Subcutaneous abdominal adipose tissue (tissue), 5 donors: ENCODE results near the gene ZC3H18.
"Not testable (repeated sequence)": the region's sequence is repeated elsewhere in the genome, so short reads cannot be mapped to it uniquely, and the experiment has no call there.

Source experiments
- H3K27ac ChIP-seq: one replicate; pipeline ENCODE4 v1.7.0; 2013; ENCODE audit warnings: low read depth, mild to moderate bottlenecking, inconsistent platforms, low read length, moderate library complexity
- H3K27me3 ChIP-seq, 5 donors: one replicate each; pipeline ENCODE4 v1.7.0; 2013; ENCODE audit warnings: low read length in 5 of 5, inconsistent platforms in 1 of 5; ENCODE audit not compliant: control insufficient read depth in 5 of 5, insufficient read depth in 4 of 5
- H3K36me3 ChIP-seq, 5 donors: one replicate each; pipeline ENCODE4 v1.7.0; 2013; ENCODE audit warnings: low read length in 5 of 5; ENCODE audit not compliant: control insufficient read depth in 5 of 5, insufficient read depth in 5 of 5
- H3K4me1 ChIP-seq, 5 donors: one replicate each; pipeline ENCODE4 v1.7.0; 2013; ENCODE audit warnings: low read length in 5 of 5, mild to moderate bottlenecking in 3 of 5, moderate library complexity in 1 of 5; ENCODE audit not compliant: control insufficient read depth in 5 of 5, insufficient read depth in 5 of 5
- H3K4me3 ChIP-seq, 5 donors: one replicate each; pipeline ENCODE4 v1.7.0; 2013; ENCODE audit warnings: low read length in 5 of 5, low read depth in 1 of 5
- H3K9ac ChIP-seq, 5 donors: one replicate each; pipeline ENCODE4 v1.7.0; 2013; ENCODE audit warnings: low read length in 5 of 5, mild to moderate bottlenecking in 4 of 5, moderate library complexity in 3 of 5
- H3K9me3 ChIP-seq, 5 donors: one replicate each; pipeline ENCODE4 v1.7.0; 2013; ENCODE audit warnings: low read length in 5 of 5; ENCODE audit not compliant: control insufficient read depth in 5 of 5
- donor health status: healthy.
- donor health status: healthy.
- donor health status: healthy.
- donor health status: healthy.
- donor health status: healthy.

ZC3H18 gene

GRCh38 chr16:88600539-88600896, 30.3 kb downstream of the ZC3H18 start:
- peaks cover 2 to 27% (median 15%) of the 10 kb centered on the region in 5 donors for H3K4me1 ChIP-seq
- peaks cover 0 to 58% (median 48%) of the 10 kb centered on the region in 5 donors for H3K36me3 ChIP-seq
- no peak overlapping the region for H3K4me3 ChIP-seq
- no peak overlapping the region for H3K27ac ChIP-seq
- H3K27me3 ChIP-seq: no peaks in the 10 kb centered on the region
- no peak overlapping the region for H3K9ac ChIP-seq
- H3K9me3 ChIP-seq: no peaks in the 10 kb centered on the region

- no peak overlapping the region for H3K27ac ChIP-seq
- H3K4me3 ChIP-seq: no peak overlapping the region
- peaks cover 0 to 64% (median 57%) of the 10 kb centered on the region in 5 donors for H3K36me3 ChIP-seq
- no peaks in the 10 kb centered on the region for H3K27me3 ChIP-seq
- H3K9me3 ChIP-seq: no peaks in the 10 kb centered on the region
- H3K4me1 ChIP-seq: peaks cover 2 to 27% (median 15%) of the 10 kb centered on the region in 5 donors
- H3K9ac ChIP-seq: no peak overlapping the region
Observed at GRCh38 chr16:88601313-88602036, 31.3 kb downstream of the ZC3H18 start.

DNA sequence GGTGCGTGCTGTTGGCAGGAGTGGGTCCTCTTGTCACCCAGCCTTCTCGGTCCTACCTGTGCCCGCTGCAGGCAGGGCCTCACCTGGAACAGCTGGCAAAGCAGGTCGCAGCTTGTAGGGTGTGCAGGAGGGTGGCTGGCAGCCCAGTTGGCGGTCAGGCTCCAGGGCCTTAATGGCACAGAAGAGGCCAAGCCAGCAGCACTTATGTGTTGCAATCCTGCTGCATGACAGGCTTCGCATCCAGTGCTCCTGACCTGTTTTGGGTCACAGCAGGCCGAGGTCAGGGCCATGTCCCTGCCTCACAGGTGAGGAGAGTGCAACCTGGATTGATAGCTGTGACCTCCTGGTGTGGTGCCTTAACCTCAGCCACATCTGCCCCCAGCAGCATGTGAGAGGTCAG, 31.9 kb downstream of the ZC3H18 start:
- Histone ChIP-seq H3K27ac (no peak overlapping the region), H3K9ac (no peak overlapping the region), H3K4me1 (peaks cover 2 to 27% (median 15%) of the 10 kb centered on the region in 5 donors), H3K4me3 (no peak overlapping the region), H3K27me3 (no peaks in the 10 kb centered on the region), H3K9me3 (no peaks in the 10 kb centered on the region), H3K36me3 (peaks cover 0 to 70% (median 63%) of the 10 kb centered on the region in 5 donors)

DNA sequence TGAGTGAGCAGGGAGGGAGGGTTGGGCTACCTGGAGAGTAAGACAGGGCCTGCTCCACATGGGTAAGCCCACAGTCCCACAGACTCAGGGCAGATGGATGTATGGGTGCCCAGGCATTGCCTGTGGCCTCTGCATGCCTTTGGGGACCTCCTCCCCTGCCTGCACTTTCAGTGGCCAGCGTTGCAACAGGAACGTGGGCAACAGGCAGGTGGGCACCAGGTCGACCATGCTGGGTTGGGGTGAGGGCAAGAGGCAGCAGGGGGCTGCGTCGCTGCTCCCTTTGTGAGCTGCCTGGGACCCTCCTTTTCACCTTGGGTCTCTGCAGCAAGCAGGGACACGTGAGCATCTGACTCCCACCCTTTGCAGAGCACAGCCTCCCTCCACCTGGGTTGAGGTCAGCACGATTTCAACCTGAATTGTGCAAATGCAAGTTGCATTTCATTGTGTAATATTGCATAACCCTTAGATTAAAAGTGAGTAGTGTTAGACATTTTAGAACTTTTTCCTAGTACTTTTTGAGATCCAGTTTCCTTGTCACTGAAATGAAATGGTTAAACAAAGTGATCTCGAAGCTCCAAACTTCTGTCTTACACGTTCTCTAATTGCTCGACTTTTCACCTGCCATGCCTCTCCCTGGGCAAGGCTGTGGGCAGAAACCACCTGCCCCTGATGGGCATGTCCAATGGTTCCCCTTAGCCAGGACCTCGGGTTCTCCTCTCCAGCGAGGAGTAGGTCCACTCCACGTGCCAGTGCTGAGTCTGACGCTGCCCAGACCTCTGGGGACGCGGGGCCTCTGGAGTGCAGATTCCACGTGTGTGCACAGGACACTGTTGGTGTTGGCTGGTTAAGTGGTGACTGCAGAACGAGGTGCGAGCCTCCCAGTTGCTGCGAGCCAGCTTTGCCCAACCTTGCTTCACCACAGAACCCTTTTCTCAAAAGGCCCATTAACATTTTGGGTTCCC, 35.3 kb downstream of the ZC3H18 start:
- no peak overlapping the region for H3K4me3 ChIP-seq
- H3K4me1 ChIP-seq: peaks cover 0 to 3% (median 0%) of the 10 kb centered on the region in 5 donors
- no peak overlapping the region for H3K27ac ChIP-seq
- peaks cover 3 to 74% (median 67%) of the 10 kb centered on the region in 5 donors for H3K36me3 ChIP-seq
- H3K9me3 ChIP-seq: no peaks in the 10 kb centered on the region
- no peaks in the 10 kb centered on the region for H3K27me3 ChIP-seq
- no peak overlapping the region for H3K9ac ChIP-seq

DNA sequence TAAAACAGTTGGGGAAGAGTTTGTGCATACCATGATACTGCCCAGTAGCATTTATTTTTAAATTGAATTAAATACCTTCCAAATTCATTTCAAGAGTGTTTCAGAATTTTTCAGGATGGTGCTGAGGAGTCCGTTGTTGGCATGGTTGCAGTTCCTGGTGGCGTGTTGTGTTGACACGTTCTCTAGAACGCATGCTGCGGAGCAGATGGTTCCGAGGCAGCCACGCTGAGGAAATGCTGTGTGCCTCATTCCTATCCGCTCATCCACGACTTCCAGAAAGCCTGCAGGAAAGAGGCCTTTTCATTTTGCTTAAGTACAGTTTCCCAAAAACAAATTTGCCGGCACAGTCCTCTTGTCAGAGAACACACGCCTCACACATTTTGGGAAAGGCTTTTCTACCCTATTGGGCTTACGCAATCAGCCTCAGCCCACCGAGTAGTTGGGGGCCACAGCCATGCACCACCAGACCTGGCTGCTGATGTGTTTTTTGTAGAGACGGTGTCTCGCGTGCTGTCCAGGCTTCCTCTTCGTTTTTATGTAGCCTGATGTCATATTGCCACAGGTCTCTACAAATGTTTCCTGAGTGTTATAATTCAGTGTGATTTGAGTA, 36.0 kb downstream of the ZC3H18 start:
- Histone ChIP-seq H3K36me3 (peaks cover 3 to 74% (median 67%) of the 10 kb centered on the region in 5 donors), H3K27ac (no peak overlapping the region), H3K9ac (no peak overlapping the region), H3K9me3 (no peaks in the 10 kb centered on the region), H3K4me3 (no peak overlapping the region), H3K27me3 (no peaks in the 10 kb centered on the region), H3K4me1 (no peaks in the 10 kb centered on the region)

GRCh38 chr16:88608076-88608475, 37.9 kb downstream of the ZC3H18 start:
- H3K27ac ChIP-seq: no peak overlapping the region
- H3K27me3 ChIP-seq: no peaks in the 10 kb centered on the region
- H3K9ac ChIP-seq: no peak overlapping the region
- no peaks in the 10 kb centered on the region for H3K9me3 ChIP-seq
- no peak overlapping the region for H3K4me3 ChIP-seq
- H3K36me3 ChIP-seq: peaks cover 3 to 75% (median 66%) of the 10 kb centered on the region in 5 donors
- H3K4me1 ChIP-seq: no peaks in the 10 kb centered on the region

DNA sequence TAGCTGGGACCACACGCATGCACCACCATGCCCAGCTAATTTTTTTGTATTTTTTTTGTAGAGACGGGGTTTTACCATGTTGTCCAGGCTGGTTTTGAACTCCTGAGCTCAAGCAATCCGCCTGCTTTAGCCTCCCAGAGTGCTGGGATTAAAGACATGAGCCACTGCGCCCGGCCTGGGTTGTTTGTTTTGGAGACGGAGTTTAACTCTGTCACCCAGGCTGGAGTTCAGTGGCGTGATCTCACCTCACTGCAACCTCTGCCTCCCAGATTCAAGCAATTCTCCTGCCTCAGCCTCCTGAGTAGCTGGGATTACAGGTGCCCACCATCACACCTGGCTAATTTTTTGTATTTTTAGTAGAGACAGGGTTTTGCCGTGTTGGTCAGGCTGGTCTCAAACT, 39.2 kb downstream of the ZC3H18 start:
- H3K9ac ChIP-seq, H3K9me3 ChIP-seq, H3K27me3 ChIP-seq, H3K4me1 ChIP-seq, H3K27ac ChIP-seq, H3K4me3 ChIP-seq: not testable (repeated sequence)
- peaks cover 3 to 89% (median 75%) of the 10 kb centered on the region in 5 donors for H3K36me3 ChIP-seq

- H3K36me3 ChIP-seq: peaks cover 3 to 90% (median 74%) of the 10 kb centered on the region in 5 donors
- H3K4me3 ChIP-seq: no peak overlapping the region
- H3K9ac ChIP-seq: no peak overlapping the region
- H3K4me1 ChIP-seq: no peaks in the 10 kb centered on the region
- H3K27ac ChIP-seq: no peak overlapping the region
- H3K9me3 ChIP-seq: no peaks in the 10 kb centered on the region
- H3K27me3 ChIP-seq: no peaks in the 10 kb centered on the region
Observed at GRCh38 chr16:88610080-88610479, 39.9 kb downstream of the ZC3H18 start.

DNA sequence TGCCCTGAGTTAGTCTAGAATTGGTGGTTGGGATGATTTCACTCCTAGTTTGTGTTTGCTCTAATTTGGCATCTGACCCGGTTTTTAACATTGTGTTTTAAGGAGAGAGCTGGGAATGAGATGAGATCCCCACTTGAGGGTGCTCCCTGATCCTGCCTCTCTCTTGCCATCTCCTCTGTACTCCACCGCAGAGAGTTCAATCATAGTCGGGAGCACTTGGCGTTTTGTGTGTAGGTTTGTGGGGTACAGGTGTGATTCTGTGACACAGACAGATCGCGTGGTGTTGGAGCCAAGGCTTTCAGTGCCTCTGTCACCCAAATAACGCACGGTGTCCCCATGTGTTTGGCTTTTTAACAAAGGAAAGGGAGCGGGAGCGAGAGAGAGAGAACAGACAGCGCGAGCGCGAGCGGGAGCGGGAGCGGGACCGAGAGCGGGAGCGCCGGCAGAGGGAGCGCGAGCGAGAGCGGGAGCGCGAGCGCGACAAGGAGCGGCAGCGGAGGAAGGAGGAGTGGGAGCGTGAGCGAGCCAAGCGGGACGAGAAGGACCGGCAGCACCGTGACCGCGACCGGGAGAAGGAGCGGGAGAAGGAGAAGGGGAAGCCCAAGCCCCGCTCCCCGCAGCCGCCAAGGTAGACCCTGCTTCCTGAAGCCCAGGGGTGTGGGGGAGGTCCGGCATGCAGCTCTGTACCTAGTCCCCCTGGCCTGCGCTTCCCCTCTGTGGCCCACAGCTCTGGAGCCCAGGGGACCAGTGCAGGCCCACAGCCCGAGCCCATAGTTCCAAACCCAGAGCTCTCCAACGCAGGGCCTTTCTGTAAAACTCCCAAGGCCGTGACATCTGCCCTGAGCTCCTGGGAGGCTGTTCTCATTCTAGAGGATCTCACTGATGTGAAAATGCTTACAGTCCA, 41.0 kb downstream of the ZC3H18 start:
- H3K4me1 ChIP-seq: peaks cover 0 to 2% (median 0%) of the 10 kb centered on the region in 5 donors
- no peaks in the 10 kb centered on the region for H3K27me3 ChIP-seq
- no peak overlapping the region for H3K4me3 ChIP-seq
- peaks cover 3 to 92% (median 71%) of the 10 kb centered on the region in 5 donors for H3K36me3 ChIP-seq
- H3K9me3 ChIP-seq: no peaks in the 10 kb centered on the region
- H3K9ac ChIP-seq: no peak overlapping the region
- no peak overlapping the region for H3K27ac ChIP-seq
